ENCODE data around the gene MYH9.
"Not testable (repeated sequence)": the region's sequence is repeated elsewhere in the genome, so short reads cannot be mapped to it uniquely, and the experiment has no call there.

The MYH9 gene

GRCh38 chr22:36252754-36253522 lies 134.8 kb downstream of the MYH9 start, which contains the start of gene APOL1:
TSS of gene APOL1 (plus strand) at chr22:36253133. CDS start at chr22:36254956, 1,823 bp downstream.
- H3K9me2 ChIP-seq (replicated peaks; ENCODE audit: insufficient read depth, low read length): no peaks in the 10 kb centered on the region
- H2AFZ ChIP-seq (ENCODE audit: low read depth, low read length, severe bottlenecking): no peak within 1 kb of the TSS
- H3K36me3 ChIP-seq (ENCODE audit: low read length): no peaks in the 10 kb centered on the region
- H3K9me3 ChIP-seq (ENCODE audit: insufficient read depth, low read length): peaks cover 14% of the 10 kb centered on the region; the same call in 1 of the 2 replicates
- no peak within 1 kb of the TSS for H3K4me3 ChIP-seq (ENCODE audit: insufficient read depth, low read length, poor library complexity, severe bottlenecking)
- no peak within 1 kb of the TSS for H3K4me2 ChIP-seq (ENCODE audit: low read depth, low read length, poor library complexity, severe bottlenecking)
- no peaks in the 10 kb centered on the region for H3K27me3 ChIP-seq (ENCODE audit: low read length)
- no peaks in the 10 kb centered on the region for H4K20me1 ChIP-seq (ENCODE audit: low read depth, low read length)
- TF ChIP-seq CTCF (IDR thresholded peaks at IDR 0.05; ENCODE audit: insufficient read depth, low read length, poor library complexity, severe bottlenecking) (no peak), EZH2phosphoT487 (conservative IDR thresholded peaks at IDR 0.05; ENCODE audit: low read length) (no peak)
- H3K9ac ChIP-seq (ENCODE audit: low read length): no peak within 1 kb of the TSS
- no peaks in the 10 kb centered on the region for H3F3A ChIP-seq (ENCODE audit: insufficient read depth)
- H3K27ac ChIP-seq (ENCODE audit: low read depth, low read length): no peak within 1 kb of the TSS
- H3K79me2 ChIP-seq (ENCODE audit: insufficient read depth, low read length): no peaks in the 10 kb centered on the region

GRCh38 chr22:36251979-36252608 lies 135.7 kb downstream of the MYH9 start:
- H3K36me3 ChIP-seq (ENCODE audit: low read length); H3K27ac ChIP-seq (ENCODE audit: low read depth, low read length); H3K79me2 ChIP-seq (ENCODE audit: insufficient read depth, low read length); H3F3A ChIP-seq (ENCODE audit: insufficient read depth); H3K9me2 ChIP-seq (replicated peaks; ENCODE audit: insufficient read depth, low read length); H3K27me3 ChIP-seq (ENCODE audit: low read length); H3K4me3 ChIP-seq (ENCODE audit: insufficient read depth, low read length, poor library complexity, severe bottlenecking); H3K4me2 ChIP-seq (ENCODE audit: low read depth, low read length, poor library complexity, severe bottlenecking); H3K9ac ChIP-seq (ENCODE audit: low read length); H4K20me1 ChIP-seq (ENCODE audit: low read depth, low read length); H2AFZ ChIP-seq (ENCODE audit: low read depth, low read length, severe bottlenecking): not testable (repeated sequence)
- peaks cover 14% of the 10 kb centered on the region; the same call in 1 of the 2 replicates for H3K9me3 ChIP-seq (ENCODE audit: insufficient read depth, low read length)

GRCh38 chr22:36250292-36250960 lies 137.3 kb downstream of the MYH9 start:
- not testable (repeated sequence) for H3K36me3 ChIP-seq (ENCODE audit: low read length); H2AFZ ChIP-seq (ENCODE audit: low read depth, low read length, severe bottlenecking); H3K9ac ChIP-seq (ENCODE audit: low read length); H3K4me3 ChIP-seq (ENCODE audit: insufficient read depth, low read length, poor library complexity, severe bottlenecking); H3K9me2 ChIP-seq (replicated peaks; ENCODE audit: insufficient read depth, low read length); H3K27me3 ChIP-seq (ENCODE audit: low read length); H4K20me1 ChIP-seq (ENCODE audit: low read depth, low read length); H3K27ac ChIP-seq (ENCODE audit: low read depth, low read length); H3K4me2 ChIP-seq (ENCODE audit: low read depth, low read length, poor library complexity, severe bottlenecking); H3F3A ChIP-seq (ENCODE audit: insufficient read depth); H3K79me2 ChIP-seq (ENCODE audit: insufficient read depth, low read length)
- H3K9me3 ChIP-seq (ENCODE audit: insufficient read depth, low read length): peaks cover 14% of the 10 kb centered on the region; the same call in 1 of the 2 replicates

- Histone ChIP-seq H2AFZ (ENCODE audit: low read depth, low read length, severe bottlenecking) (no peak overlapping the region), H3K4me2 (ENCODE audit: low read depth, low read length, poor library complexity, severe bottlenecking) (no peak overlapping the region), H3K27ac (ENCODE audit: low read depth, low read length) (no peak overlapping the region), H3K27me3 (ENCODE audit: low read length) (no peaks in the 10 kb centered on the region), H3K79me2 (ENCODE audit: insufficient read depth, low read length) (no peaks in the 10 kb centered on the region), H3K9me2 (replicated peaks; ENCODE audit: insufficient read depth, low read length) (no peaks in the 10 kb centered on the region), H3F3A (ENCODE audit: insufficient read depth) (no peaks in the 10 kb centered on the region), H3K9ac (ENCODE audit: low read length) (no peak overlapping the region), H4K20me1 (ENCODE audit: low read depth, low read length) (no peaks in the 10 kb centered on the region), H3K4me3 (ENCODE audit: insufficient read depth, low read length, poor library complexity, severe bottlenecking) (no peak overlapping the region), H3K9me3 (ENCODE audit: insufficient read depth, low read length) (peaks cover 14% of the 10 kb centered on the region; the same call in 1 of the 2 replicates), H3K36me3 (ENCODE audit: low read length) (no peaks in the 10 kb centered on the region)
- no peak for TF ChIP-seq CTCF (IDR thresholded peaks at IDR 0.05; ENCODE audit: insufficient read depth, low read length, poor library complexity, severe bottlenecking)
- no peak for TF ChIP-seq EZH2phosphoT487 (conservative IDR thresholded peaks at IDR 0.05; ENCODE audit: low read length)
These were observed 138.6 kb downstream of the MYH9 start for GRCh38 chr22:36249160-36249559.

Data from SU-DHL-6 (cell line).